ENCODE data around the gene SORT1. TPM values are rescaled to one million over a fixed set of nuclear protein-coding genes. Genes with fewer than 3 reads are reported as not detected.

Gene SORT1
- total RNA-seq, 1 experiment from 2014 or later, result 47.9 TPM

GRCh38 chr1:109262231-109263055, 135.3 kb downstream of the SORT1 start:
- H3K27ac ChIP-seq (ENCODE audit: insufficient read length, low read depth, low read length), result no peak overlapping the region
- WGBS (ENCODE audit: extremely low coverage, insufficient read length, low lambda C conversion rate), result no CpG with 5 or more reads among the region's 22 CpGs
- H3K4me3 Mint-ChIP-seq, result no peak overlapping the region

More at GRCh38 chr1:109262231-109263055, 135.3 kb downstream of the SORT1 start:
- H3K4me2 ChIP-seq (ENCODE audit: insufficient read depth, insufficient read length, low read length), result no peak overlapping the region
- no peaks in the 10 kb centered on the region for H3K79me2 ChIP-seq (ENCODE audit: insufficient read depth, low read length)
- H2BK15ac ChIP-seq (ENCODE audit: low read depth, low read length), result no peak overlapping the region
- no peak for DNase-seq
- no peak overlapping the region for H2BK20ac ChIP-seq (ENCODE audit: low read depth, low read length, poor library complexity, severe bottlenecking)
- H2BK5ac ChIP-seq (ENCODE audit: insufficient read length, low read length), result no peak overlapping the region
- no peak overlapping the region for H3K14ac ChIP-seq (ENCODE audit: insufficient read depth, low read length)
- no peak overlapping the region for H3K9ac ChIP-seq (ENCODE audit: extremely low read depth, insufficient read length, low read length)
- H3K79me1 ChIP-seq (ENCODE audit: insufficient read depth, low read depth, low read length, poor library complexity, severe bottlenecking), result no peaks in the 10 kb centered on the region
- TF ChIP-seq, protein P1, sequence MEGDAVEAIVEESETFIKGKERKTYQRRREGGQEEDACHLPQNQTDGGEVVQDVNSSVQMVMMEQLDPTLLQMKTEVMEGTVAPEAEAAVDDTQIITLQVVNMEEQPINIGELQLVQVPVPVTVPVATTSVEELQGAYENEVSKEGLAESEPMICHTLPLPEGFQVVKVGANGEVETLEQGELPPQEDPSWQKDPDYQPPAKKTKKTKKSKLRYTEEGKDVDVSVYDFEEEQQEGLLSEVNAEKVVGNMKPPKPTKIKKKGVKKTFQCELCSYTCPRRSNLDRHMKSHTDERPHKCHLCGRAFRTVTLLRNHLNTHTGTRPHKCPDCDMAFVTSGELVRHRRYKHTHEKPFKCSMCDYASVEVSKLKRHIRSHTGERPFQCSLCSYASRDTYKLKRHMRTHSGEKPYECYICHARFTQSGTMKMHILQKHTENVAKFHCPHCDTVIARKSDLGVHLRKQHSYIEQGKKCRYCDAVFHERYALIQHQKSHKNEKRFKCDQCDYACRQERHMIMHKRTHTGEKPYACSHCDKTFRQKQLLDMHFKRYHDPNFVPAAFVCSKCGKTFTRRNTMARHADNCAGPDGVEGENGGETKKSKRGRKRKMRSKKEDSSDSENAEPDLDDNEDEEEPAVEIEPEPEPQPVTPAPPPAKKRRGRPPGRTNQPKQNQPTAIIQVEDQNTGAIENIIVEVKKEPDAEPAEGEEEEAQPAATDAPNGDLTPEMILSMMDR (conservative IDR thresholded peaks at IDR 0.05), result no peak
- H4K5ac ChIP-seq (ENCODE audit: insufficient read length, low read depth, low read length), result no peak overlapping the region
- H3K23me2 ChIP-seq (ENCODE audit: insufficient read length, low read depth, low read length, poor library complexity, severe bottlenecking), result no peaks in the 10 kb centered on the region
- no peak overlapping the region for H2AFZ ChIP-seq (ENCODE audit: low read length)
- H3K27me3 Mint-ChIP-seq (ENCODE audit: low read depth), result no peaks in the 10 kb centered on the region
- no peak overlapping the region for H3K4ac ChIP-seq (ENCODE audit: low read depth, low read length)
- no peak overlapping the region for H3K23ac ChIP-seq (ENCODE audit: insufficient read length, low read depth, low read length)
- H2BK12ac ChIP-seq (ENCODE audit: insufficient read length, low read depth, low read length), result no peak overlapping the region
- no peak overlapping the region for H2AK5ac ChIP-seq (ENCODE audit: insufficient read length, low read length)
- H3K4me1 ChIP-seq (ENCODE audit: insufficient read depth, low read length), result no peaks in the 10 kb centered on the region; the same call in 1 of the 2 replicates
- H3K27me3 ChIP-seq (ENCODE audit: insufficient read depth, low read length), result no peaks in the 10 kb centered on the region
- H4K20me1 ChIP-seq (ENCODE audit: control insufficient read depth, insufficient read depth, insufficient read length), result no peaks in the 10 kb centered on the region
- H3K9me3 Mint-ChIP-seq, result no peaks in the 10 kb centered on the region
- no peak overlapping the region for H3K18ac ChIP-seq (ENCODE audit: insufficient read length, low read depth, low read length)
- no peak overlapping the region for H2BK120ac ChIP-seq (ENCODE audit: low read depth, low read length, poor library complexity, severe bottlenecking)
- peak overlapping the region in 1 of 3 experiments; percentile 83; a peak in 1 of 7 replicates for H3K27ac Mint-ChIP-seq
- H4K91ac ChIP-seq (ENCODE audit: insufficient read length, low read depth, low read length), result no peak overlapping the region
- H3K36me3 Mint-ChIP-seq (ENCODE audit: insufficient read depth in 1 of 3, low read depth in 3 of 3), result peaks cover 6 to 38% (median 25%) of the 10 kb centered on the region in 3 experiments; a peak in 6 of 7 replicates
- no peak overlapping the region for H4K8ac ChIP-seq (replicated peaks; ENCODE audit: insufficient read length, low read depth, low read length)
- no peaks in the 10 kb centered on the region for H3K9me3 ChIP-seq (ENCODE audit: control insufficient read depth, low read depth, low read length)
- peaks cover 18 to 32% of the 10 kb centered on the region in 2 experiments for H3K4me1 Mint-ChIP-seq
- H3K56ac ChIP-seq (ENCODE audit: insufficient read length, low read depth, low read length), result no peak overlapping the region
- no peak overlapping the region for H3T11ph ChIP-seq (ENCODE audit: low read length)
